CD4-positive, alpha-beta T cell treated with Interleukin-15 for 4 hours (primary cell): Measurements from ENCODE around the gene CASKIN1.
"Not testable (repeated sequence)": the region's sequence is repeated elsewhere in the genome, so short reads cannot be mapped to it uniquely, and the experiment has no call there.

Source experiments
- DNase-seq: peaks from one replicate; pipeline ENCODE4 v3.0.0-alpha.2; 2020; ENCODE audit warnings: low spot score

The CASKIN1 gene

DNA sequence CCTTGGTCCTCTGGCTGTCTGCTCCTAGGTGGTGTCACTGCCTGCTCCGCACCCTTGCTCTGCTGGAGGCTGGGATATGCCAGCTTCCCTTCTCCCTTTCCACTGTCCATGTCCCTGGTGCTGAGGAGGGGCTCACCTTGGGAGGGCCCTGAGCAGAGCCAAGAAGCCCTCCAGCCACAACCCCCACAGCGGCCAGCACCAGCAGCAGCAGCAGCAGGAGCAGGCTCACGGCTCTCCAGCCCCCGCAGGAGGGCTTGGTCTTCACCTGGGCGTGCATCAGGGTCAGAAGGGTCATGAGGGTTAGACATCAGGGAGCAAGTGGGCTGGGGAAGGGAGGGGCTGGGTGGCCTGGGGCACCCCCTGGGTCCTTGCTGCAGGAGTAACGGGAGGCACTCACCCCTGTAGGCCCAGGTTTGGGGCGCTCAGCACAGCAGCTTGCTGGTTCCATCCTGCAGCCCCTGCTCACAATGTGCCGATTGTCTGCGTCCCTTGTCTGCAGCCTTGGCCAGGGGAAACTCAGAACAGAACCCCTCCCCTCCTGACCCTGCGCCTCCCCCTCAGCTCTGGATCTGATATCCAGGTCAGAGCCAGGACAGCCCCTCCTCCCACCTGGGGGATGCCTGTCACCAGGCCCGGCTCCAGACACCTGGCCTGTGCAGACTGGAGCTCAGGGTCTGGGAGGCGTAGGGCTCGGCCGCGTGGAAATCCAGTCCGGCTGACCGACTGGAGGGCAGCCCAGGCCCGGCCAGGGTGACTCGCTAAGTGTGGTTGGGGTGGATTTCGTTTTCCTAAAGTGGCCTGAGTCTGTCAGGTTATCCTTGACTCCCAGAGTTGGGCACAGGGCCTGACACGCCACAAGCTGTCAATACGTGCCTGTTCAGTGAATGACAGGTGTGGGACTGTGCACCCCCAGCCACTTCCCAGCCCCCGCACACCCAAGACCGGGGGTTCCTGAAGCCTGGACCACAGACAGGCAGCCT lies 14.3 kb upstream of the CASKIN1 start, which contains the start of gene BRICD5:
BRICD5 (minus strand) TSS at position 478 of the 980 bp plus-strand sequence; CDS start at position 448, 30 bp downstream.
- DNase-seq: no peak

DNA sequence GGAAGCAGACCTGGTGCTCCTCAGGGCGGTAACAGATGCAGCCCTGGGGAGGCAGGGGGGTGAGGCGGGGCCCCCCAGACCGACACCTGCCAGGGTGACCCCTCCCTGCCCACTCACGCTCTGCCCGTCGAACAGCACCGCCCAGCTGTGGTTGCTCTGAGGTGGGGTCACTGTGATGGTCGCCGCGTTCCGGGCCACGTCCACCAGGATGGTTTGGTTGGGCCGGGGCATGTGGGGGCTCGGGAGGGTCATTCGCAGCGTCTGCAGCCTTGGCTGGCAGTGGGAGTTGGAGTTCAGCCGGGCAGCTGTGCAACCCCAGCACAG lies 13.6 kb upstream of the CASKIN1 start:
- no peak for DNase-seq

GRCh38 chr16:2209258-2210008 lies 13.0 kb upstream of the CASKIN1 start:
- DNase-seq: no peak

DNA sequence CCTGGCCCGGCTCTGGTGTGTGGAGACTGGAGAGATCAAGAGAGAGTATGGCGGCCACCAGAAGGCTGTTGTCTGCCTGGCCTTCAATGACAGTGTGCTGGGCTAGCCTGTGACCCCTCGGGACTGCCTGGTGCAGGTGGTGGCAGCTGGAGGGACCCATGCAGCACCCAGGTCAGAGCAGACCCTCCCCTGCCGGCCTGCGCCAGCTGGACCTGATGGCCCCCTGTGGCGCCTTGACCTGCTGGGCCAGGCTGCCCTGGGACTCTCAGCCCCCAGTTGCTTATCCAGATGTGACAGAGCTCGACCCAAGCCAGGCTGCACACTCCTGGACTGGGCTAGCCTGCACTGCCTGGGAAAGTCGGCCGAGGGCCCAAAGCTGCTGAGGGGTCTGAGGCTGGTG lies 12.4 kb upstream of the CASKIN1 start:
- DNase-seq: no peak

GRCh38 chr16:2208308-2208707 lies 11.9 kb upstream of the CASKIN1 start:
- no peak for DNase-seq

DNA sequence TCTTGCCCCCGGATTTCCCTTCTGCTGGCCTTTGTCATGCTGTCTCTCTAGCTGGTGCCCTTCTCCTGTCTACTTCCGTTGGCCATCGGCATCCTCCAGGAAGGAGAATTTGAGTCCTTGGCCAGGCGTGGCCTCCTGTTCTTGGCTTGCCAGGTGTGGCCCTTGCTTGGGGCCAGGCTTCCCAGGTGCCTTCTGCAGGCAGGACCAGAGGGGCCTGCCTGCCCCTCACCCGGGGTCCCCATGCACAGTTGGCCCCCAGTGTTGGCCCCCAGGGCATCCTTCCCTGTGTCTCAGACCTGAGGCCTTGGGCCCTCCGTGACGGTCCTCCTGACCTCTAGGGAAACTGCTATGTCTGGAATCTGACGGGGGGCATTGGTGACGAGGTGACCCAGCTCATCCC lies 11.5 kb upstream of the CASKIN1 start:
- DNase-seq: no peak

GRCh38 chr16:2206780-2207433 lies 10.5 kb upstream of the CASKIN1 start:
- DNase-seq: no peak

DNA sequence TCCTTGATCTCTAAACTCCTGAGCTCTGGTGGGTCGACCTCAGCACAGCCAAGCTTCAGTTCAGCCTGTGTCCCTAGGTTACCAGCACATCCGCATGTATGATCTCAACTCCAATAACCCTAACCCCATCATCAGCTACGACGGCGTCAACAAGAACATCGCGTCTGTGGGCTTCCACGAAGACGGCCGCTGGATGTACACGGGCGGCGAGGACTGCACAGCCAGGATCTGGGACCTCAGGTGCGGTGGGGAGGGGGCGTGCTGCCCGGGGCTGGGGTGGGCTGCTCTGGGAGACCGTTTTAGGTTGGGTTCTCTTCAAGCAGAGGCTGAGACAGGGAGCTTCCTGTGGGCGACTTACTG lies 10.0 kb upstream of the CASKIN1 start:
- no peak for DNase-seq

DNA sequence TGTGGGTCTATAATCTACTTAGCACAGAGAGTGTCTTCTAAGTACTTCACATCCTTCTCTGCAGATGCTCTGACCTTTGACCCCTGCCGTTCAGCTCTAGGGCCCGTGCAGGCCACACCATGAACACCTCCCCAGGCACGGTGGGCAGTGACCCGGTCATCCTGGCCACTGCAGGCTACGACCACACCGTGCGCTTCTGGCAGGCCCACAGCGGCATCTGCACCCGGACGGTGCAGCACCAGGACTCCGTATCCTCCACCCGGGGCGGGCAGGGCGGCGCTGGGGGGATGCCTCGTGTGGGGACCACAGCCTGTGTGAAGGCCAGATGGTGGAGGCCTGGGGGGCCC lies 9.5 kb upstream of the CASKIN1 start:
- no peak for DNase-seq

DNA sequence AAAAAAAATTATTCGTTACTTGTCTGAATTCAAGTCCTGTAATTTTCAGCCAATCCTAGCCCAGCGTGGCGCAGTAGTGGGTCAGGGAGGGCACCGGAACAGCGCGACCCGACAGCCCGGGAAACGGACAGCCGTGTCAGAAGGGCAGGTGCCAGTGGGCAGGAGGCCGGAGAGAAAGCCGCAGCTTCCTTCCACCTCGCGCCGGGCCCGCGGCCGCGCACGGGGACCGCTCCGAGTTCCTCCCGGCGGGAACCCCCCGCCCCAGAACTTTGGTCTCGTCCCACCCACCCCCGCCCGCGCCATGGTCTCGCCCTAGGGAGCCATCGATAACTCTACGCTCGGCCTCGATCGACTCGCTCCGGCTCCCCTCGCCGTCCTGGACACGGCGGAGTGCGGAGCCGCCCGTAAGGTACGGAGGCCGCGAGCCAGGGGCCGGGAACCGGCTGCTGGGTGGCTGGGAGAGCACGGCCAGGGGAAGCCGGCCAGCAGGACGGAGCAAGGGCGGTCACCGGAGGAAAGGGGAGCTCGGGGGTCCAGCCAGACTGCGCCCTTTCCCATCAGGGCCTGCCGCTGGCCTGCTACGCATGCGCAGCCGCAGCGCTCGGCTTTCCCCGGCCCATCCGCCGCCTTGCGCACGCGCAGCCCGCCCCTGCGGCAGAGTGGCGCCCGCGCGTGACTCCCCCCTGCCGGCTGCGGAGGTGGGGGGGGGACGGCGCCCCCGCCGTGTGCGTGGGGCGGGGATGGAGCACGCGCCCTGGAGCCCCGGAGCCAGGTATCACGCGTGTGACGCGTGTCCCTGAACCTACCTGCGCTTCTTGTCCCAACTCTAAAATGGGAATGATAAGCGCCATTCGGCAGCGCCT lies 8.9 kb upstream of the CASKIN1 start, which contains the start of gene MLST8:
MLST8 (plus strand) TSS at position 351 of the 863 bp plus-strand sequence. CDS start 632 bp downstream, outside the sequence.
- DNase-seq: peak; percentile 93

GRCh38 chr16:2204416-2205103 lies 8.2 kb upstream of the CASKIN1 start:
- DNase-seq: no peak

DNA sequence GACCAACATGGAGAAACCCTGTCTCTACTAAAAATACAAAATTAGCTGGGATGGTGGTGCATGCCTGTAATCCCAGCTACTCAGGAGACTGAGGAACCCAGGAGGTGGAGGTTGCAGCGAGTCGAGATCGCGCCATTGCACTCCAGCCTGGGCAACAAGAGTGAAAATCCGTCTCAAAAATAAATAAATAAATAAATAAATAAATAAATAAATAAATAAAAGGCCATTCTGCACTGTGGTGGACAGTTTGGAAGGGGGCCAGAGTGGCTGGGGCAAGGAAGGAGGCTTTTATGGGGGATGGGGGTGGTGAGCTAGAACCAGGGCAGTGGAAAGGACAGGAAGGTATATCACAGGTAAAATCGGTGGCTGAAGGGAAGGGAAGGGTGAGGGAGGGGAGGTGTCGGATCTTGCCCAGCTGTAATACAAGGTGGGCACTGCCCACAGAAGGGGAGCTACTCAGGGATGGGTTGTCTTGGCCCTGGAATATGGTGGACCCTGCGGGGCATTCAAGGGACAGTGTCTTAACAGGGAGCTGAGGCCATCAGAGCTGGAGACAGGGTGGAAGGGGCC lies 6.8 kb upstream of the CASKIN1 start:
- not testable (repeated sequence) for DNase-seq

GRCh38 chr16:2200313-2200712 lies 3.9 kb upstream of the CASKIN1 start:
- DNase-seq: no peak

DNA sequence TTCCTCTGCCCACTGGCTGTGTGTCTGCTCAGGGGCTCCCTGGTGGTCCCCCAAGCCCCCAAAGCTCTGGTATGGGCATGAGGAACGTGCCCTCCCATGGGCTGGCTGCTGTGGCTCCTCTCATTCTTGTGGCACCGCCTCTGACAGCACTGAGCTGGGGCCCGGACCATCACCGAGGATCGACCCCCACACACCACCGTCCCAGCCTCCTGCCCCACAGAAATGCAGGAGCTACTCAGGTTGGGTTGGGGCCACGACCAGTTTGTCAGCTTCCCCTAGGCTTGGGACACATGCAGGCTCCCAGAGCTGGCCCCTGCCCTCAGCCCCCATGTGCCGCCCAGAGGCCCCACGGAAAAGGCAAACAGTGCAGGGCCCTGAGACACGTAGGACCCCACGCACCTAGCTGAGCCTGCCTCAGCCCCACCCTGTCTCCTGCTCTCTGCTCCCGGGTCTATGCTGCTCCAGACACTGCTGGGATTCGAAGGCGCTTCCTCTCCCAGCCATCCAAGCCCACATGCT lies 3.3 kb upstream of the CASKIN1 start:
- DNase-seq: no peak

DNA sequence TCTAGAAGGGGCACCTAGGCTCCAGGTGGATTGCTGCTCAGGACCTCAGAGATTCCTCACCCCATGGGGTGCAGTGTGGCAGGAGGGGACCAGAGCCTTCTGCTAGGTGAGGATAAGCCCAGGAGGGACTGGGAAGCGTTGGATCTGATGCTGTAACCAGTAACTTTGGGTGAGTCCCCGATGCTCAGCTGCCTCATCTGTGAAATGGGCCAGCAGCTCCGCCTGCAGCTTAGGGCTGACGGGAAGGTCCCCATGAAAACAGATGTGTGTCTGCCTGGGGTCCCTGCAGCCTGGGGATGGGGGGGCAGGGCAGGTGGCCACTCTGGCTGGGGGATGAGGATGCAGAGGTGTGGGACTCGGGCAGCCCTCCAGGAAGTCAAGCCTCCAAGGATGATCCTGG lies 2.7 kb upstream of the CASKIN1 start:
- DNase-seq: no peak

DNA sequence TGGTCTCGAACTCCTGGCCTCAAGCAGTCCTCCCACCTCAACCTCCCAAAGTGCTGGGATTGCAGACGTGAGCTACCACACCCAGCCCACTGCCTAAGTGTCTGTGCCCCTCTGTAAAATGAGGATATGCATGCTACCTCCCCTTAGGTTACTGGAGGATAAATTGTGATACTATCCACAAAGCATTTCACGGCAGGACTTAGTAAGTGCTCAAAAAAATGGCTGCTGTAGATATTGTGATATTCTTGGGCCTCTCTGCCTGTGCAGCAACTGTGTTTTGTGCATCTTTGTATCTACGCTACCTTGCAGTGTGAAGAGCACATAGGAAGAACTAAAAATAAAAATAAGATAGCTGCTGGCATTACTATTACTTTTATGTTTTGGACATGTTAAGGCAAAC lies 1.9 kb upstream of the CASKIN1 start:
- DNase-seq: no peak

GRCh38 chr16:2197765-2198164 lies 1.4 kb upstream of the CASKIN1 start:
- DNase-seq: no peak

DNA sequence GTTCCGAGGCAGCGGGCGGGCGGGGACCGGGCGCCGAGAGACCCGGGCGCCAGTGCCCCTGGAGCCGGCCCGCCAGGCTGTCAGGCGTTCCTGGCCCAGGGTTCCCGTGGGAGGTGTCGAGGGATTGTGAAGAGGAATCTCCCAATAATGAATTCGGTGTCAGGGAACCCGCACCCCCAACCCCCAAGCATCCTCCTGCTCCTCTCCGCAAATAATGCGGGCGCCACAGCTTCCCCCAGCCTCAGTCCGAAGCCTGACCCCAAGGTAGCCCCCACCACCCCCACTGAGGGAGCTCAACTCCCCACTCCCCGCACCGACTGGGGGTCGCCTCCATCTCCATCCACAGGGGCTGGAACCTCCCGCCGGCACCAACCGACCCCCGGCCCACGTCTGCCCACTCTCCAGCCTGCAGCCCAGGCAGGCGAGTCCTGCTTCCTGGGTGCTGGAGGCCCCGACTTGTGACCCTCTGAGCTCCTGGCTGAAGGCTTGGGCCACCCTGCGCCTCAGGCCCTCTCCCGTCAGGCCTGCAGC lies 641 bp upstream of the CASKIN1 start:
- DNase-seq: no peak

- DNase-seq: no peak
Measured at GRCh38 chr16:2195322-2196161, 863 bp downstream of the CASKIN1 start.
